COLO829 (cell line): ENCODE results near the gene ZNF410.
"Not testable (repeated sequence)": the region's sequence is repeated elsewhere in the genome, so short reads cannot be mapped to it uniquely, and the experiment has no call there.

Experiments
- DNase-seq: peaks from one replicate; pipeline ENCODE4 v3.0.0; 2012; ENCODE audit warnings: low spot score

Gene ZNF410

GRCh38 chr14:73886449-73887317 is at the start of gene ZNF410:
Gene ZNF410 (plus strand): TSS chr14:73886859. CDS start chr14:73892176, 5,317 bp downstream.
- DNase-seq: peak; percentile 92

GRCh38 chr14:73838293-73839034 is 48.2 kb upstream of the ZNF410 start:
- not testable (repeated sequence) for DNase-seq

GRCh38 chr14:73842201-73842600 is 44.5 kb upstream of the ZNF410 start:
- no peak for DNase-seq

GRCh38 chr14:73842851-73843250 is 43.8 kb upstream of the ZNF410 start:
- no peak for DNase-seq

- no peak for DNase-seq
Observed at GRCh38 chr14:73843296-73843695, 43.4 kb upstream of the ZNF410 start.

GRCh38 chr14:73846947-73847346 is 39.7 kb upstream of the ZNF410 start:
- DNase-seq: no peak

- DNase-seq: no peak
Observed at GRCh38 chr14:73851000-73851399, 35.7 kb upstream of the ZNF410 start.

GRCh38 chr14:73851567-73852382 is 34.9 kb upstream of the ZNF410 start, which contains the start of gene PTGR2:
Gene PTGR2 (plus strand): TSS chr14:73851831. CDS start chr14:73858863, 7,032 bp downstream.
- peak; percentile 99 for DNase-seq

- DNase-seq: no peak
Observed at GRCh38 chr14:73859145-73859544, 27.5 kb upstream of the ZNF410 start.

GRCh38 chr14:73861073-73861472 is 25.6 kb upstream of the ZNF410 start:
- no peak for DNase-seq

GRCh38 chr14:73862480-73862879 is 24.2 kb upstream of the ZNF410 start:
- DNase-seq: no peak

GRCh38 chr14:73863209-73863608 is 23.4 kb upstream of the ZNF410 start:
- DNase-seq: no peak

GRCh38 chr14:73865534-73866113 is 21.0 kb upstream of the ZNF410 start:
- DNase-seq: no peak

GRCh38 chr14:73869754-73870153 is 16.9 kb upstream of the ZNF410 start:
- not testable (repeated sequence) for DNase-seq

GRCh38 chr14:73870525-73871235 is 16.0 kb upstream of the ZNF410 start:
- no peak for DNase-seq

GRCh38 chr14:73873660-73874059 is 13.0 kb upstream of the ZNF410 start:
- no peak for DNase-seq

GRCh38 chr14:73877790-73878189 is 8.9 kb upstream of the ZNF410 start:
- no peak for DNase-seq

GRCh38 chr14:73878436-73878835 is 8.2 kb upstream of the ZNF410 start:
- DNase-seq: no peak

GRCh38 chr14:73879027-73879426 is 7.6 kb upstream of the ZNF410 start:
- no peak for DNase-seq

- DNase-seq: no peak
Observed at GRCh38 chr14:73884438-73885190, 2.0 kb upstream of the ZNF410 start.

- no peak for DNase-seq
Observed at GRCh38 chr14:73887318-73887616, 608 bp downstream of the ZNF410 start.
